Measurements from ENCODE around the gene ATAD3B. TPM values are rescaled to one million over a fixed set of nuclear protein-coding genes. Genes with fewer than 3 reads are reported as not detected.

Gene ATAD3B
- total and polyA plus RNA-seq, 10 of the 15 experiments (the other 5 are each of a cell fraction or from before 2014, with no cell fraction given) = 0.03 to 38.8 (median 23.8) TPM

DNA sequence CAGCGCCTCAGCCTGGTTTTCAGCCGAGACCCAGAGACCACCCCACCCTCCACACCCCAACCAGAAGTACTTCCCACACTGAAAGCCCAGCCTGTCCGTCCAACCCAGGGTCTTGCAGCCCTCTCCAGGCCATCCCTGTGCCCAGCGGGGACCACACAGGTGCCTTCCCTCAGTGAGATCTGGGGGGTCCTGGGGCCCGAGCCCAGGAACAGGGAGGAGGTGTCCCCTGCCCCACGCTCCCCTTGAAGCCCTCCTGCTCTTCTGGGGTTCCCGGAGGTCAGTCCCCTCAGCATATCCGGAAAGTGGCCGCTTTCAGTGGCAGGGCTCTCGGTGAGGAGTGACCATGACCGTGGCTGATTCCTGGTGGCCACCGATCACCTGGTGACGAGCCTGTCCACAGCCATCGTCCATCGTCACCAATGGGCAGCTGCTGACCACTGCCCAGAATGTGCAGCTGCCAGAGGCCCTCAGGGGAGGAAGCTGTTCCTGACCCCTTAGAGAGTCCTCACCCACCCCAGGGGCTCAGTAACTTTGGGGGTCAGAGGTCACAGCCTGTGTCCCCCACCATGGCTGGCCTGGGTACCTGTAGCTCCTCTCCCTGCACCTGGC is 65.5 kb downstream of the ATAD3B start:
- TF ChIP-seq LARP7 (IDR thresholded peaks at IDR 0.05) (no peak), KLF5 (IDR thresholded peaks at IDR 0.05; ENCODE audit: partially characterized antibody) (no peak), ETV6 (conservative IDR thresholded peaks at IDR 0.05 in 1 of 2, IDR thresholded peaks at IDR 0.05 in 1 of 2; ENCODE audit: borderline replicate concordance in 1 of 2, low read depth in 1 of 2) (no peak), POLR2A (IDR thresholded peaks at IDR 0.05; ENCODE audit: low read depth, low read length) (no peak), KAT2A (conservative IDR thresholded peaks at IDR 0.05; ENCODE audit: control insufficient read depth, low read depth, low read length) (no peak), NFIC (IDR thresholded peaks at IDR 0.05; ENCODE audit: low read depth, low read length) (no peak), SMAD1 (IDR thresholded peaks at IDR 0.05; ENCODE audit: low read depth, partially characterized antibody) (no peak), WRNIP1 (IDR thresholded peaks at IDR 0.05; ENCODE audit: borderline replicate concordance, low read depth, low read length) (no peak), SPI1 (IDR thresholded peaks at IDR 0.05; ENCODE audit: borderline replicate concordance, insufficient read depth, low read depth, low read length) (no peak), RAD51 (IDR thresholded peaks at IDR 0.05) (no peak), NRF1 (conservative IDR thresholded peaks at IDR 0.05; ENCODE audit: low read depth, low read length) (no peak), ESRRA (IDR thresholded peaks at IDR 0.05; ENCODE audit: low read length) (no peak), CHD2 (IDR thresholded peaks at IDR 0.05; ENCODE audit: borderline replicate concordance, low read depth, low read length) (no peak), POLR2AphosphoS2 (IDR thresholded peaks at IDR 0.05; ENCODE audit: low read depth, low read length) (no peak)
- TF ChIP-seq, protein P1, sequence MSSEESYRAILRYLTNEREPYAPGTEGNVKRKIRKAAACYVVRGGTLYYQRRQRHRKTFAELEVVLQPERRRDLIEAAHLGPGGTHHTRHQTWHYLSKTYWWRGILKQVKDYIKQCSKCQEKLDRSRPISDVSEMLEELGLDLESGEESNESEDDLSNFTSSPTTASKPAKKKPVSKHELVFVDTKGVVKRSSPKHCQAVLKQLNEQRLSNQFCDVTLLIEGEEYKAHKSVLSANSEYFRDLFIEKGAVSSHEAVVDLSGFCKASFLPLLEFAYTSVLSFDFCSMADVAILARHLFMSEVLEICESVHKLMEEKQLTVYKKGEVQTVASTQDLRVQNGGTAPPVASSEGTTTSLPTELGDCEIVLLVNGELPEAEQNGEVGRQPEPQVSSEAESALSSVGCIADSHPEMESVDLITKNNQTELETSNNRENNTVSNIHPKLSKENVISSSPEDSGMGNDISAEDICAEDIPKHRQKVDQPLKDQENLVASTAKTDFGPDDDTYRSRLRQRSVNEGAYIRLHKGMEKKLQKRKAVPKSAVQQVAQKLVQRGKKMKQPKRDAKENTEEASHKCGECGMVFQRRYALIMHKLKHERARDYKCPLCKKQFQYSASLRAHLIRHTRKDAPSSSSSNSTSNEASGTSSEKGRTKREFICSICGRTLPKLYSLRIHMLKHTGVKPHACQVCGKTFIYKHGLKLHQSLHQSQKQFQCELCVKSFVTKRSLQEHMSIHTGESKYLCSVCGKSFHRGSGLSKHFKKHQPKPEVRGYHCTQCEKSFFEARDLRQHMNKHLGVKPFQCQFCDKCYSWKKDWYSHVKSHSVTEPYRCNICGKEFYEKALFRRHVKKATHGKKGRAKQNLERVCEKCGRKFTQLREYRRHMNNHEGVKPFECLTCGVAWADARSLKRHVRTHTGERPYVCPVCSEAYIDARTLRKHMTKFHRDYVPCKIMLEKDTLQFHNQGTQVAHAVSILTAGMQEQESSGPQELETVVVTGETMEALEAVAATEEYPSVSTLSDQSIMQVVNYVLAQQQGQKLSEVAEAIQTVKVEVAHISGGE (CRISPR knock-in tag; IDR thresholded peaks at IDR 0.05) = no peak
- TF ChIP-seq, protein P2, sequence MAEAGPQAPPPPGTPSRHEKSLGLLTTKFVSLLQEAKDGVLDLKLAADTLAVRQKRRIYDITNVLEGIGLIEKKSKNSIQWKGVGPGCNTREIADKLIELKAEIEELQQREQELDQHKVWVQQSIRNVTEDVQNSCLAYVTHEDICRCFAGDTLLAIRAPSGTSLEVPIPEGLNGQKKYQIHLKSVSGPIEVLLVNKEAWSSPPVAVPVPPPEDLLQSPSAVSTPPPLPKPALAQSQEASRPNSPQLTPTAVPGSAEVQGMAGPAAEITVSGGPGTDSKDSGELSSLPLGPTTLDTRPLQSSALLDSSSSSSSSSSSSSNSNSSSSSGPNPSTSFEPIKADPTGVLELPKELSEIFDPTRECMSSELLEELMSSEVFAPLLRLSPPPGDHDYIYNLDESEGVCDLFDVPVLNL (IDR thresholded peaks at IDR 0.05; ENCODE audit: low read depth, low read length) = no peak
- TF ChIP-seq, protein P3, sequence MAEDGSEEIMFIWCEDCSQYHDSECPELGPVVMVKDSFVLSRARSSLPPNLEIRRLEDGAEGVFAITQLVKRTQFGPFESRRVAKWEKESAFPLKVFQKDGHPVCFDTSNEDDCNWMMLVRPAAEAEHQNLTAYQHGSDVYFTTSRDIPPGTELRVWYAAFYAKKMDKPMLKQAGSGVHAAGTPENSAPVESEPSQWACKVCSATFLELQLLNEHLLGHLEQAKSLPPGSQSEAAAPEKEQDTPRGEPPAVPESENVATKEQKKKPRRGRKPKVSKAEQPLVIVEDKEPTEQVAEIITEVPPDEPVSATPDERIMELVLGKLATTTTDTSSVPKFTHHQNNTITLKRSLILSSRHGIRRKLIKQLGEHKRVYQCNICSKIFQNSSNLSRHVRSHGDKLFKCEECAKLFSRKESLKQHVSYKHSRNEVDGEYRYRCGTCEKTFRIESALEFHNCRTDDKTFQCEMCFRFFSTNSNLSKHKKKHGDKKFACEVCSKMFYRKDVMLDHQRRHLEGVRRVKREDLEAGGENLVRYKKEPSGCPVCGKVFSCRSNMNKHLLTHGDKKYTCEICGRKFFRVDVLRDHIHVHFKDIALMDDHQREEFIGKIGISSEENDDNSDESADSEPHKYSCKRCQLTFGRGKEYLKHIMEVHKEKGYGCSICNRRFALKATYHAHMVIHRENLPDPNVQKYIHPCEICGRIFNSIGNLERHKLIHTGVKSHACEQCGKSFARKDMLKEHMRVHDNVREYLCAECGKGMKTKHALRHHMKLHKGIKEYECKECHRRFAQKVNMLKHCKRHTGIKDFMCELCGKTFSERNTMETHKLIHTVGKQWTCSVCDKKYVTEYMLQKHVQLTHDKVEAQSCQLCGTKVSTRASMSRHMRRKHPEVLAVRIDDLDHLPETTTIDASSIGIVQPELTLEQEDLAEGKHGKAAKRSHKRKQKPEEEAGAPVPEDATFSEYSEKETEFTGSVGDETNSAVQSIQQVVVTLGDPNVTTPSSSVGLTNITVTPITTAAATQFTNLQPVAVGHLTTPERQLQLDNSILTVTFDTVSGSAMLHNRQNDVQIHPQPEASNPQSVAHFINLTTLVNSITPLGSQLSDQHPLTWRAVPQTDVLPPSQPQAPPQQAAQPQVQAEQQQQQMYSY (CRISPR knock-in tag; IDR thresholded peaks at IDR 0.05) = no peak
- no peaks in the 10 kb centered on the region for H3K79me2 ChIP-seq (ENCODE audit: control insufficient read depth, insufficient read depth, low read length)
- ChIA-PET POLR2A (no interaction called here), SMC1A (ENCODE audit: uncharacterized antibody, unreplicated experiment) (no interaction called here), CTCF (no interaction called here), RAD21 (ENCODE audit: unreplicated experiment) (no interaction called here)
- no peaks in the 10 kb centered on the region for H4K20me1 ChIP-seq (ENCODE audit: control insufficient read depth, insufficient read depth)
- no peaks in the 10 kb centered on the region for H3K9me3 ChIP-seq (replicated peaks; ENCODE audit: control insufficient read depth, insufficient read depth, low read length)
- H3K4me3 ChIP-seq = no peak overlapping the region
- intact Hi-C loops (cut with micrococcal nuclease; ENCODE audit: unreplicated experiment) = no loop called here
- H2AFZ ChIP-seq (ENCODE audit: control insufficient read depth, low read depth, low read length) = no peak overlapping the region
- no peaks in the 10 kb centered on the region; a peak in 2 of 4 replicates for H3K36me3 ChIP-seq (ENCODE audit: control insufficient read depth in 2 of 2, insufficient read depth in 2 of 2, low read length in 1 of 2)
- in situ Hi-C loops (cut with MboI) = no loop called here
- no peak overlapping the region for H3K9ac ChIP-seq (ENCODE audit: control insufficient read depth, insufficient read depth, low read length)
- H3K27me3 ChIP-seq (replicated peaks in 1 of 2; ENCODE audit: control insufficient read depth in 2 of 2, insufficient read depth in 2 of 2, low read length in 1 of 2) = no peaks in the 10 kb centered on the region
- no TSS peak for BruUV-seq (replicated peaks)
- no peak overlapping the region for H3K4me2 ChIP-seq (ENCODE audit: control insufficient read depth, insufficient read depth)
- no peaks in the 10 kb centered on the region for H3K4me1 ChIP-seq (ENCODE audit: control insufficient read depth, insufficient read depth, low read length)
- no peak for ATAC-seq
- WGBS (ENCODE audit: insufficient coverage, insufficient replicate concordance, low lambda C conversion rate, missing lambda C conversion rate) = 55% methylated on average over 15 of the region's 15 CpGs
- FAIRE-seq = no peak
- no peak overlapping the region for H3K27ac ChIP-seq (ENCODE audit: control insufficient read depth, insufficient read depth)
- no peak for DNase-seq (ENCODE audit: low read depth, low spot score)
